ENCODE measurements around the gene LDLRAP1.
"Not testable (repeated sequence)": the region's sequence is repeated elsewhere in the genome, so short reads cannot be mapped to it uniquely, and the experiment has no call there.

LDLRAP1 gene

GRCh38 chr1:25543425-25544242, at the start of gene LDLRAP1:
TSS of gene LDLRAP1 (plus strand) at chr1:25543606. CDS start at chr1:25543699, 93 bp downstream.
- DNase-seq (ENCODE audit: low read depth, low spot score): no peak

- DNase-seq (ENCODE audit: low read depth, low spot score): no peak
Observed at GRCh38 chr1:25494952-25495351, 48.5 kb upstream of the LDLRAP1 start.

- DNase-seq (ENCODE audit: low read depth, low spot score): no peak
Observed at GRCh38 chr1:25500694-25501093, 42.7 kb upstream of the LDLRAP1 start.

- no peak for DNase-seq (ENCODE audit: low read depth, low spot score)
Observed at GRCh38 chr1:25501235-25502058, 42.0 kb upstream of the LDLRAP1 start.

GRCh38 chr1:25502957-25503356, 40.4 kb upstream of the LDLRAP1 start:
- no peak for DNase-seq (ENCODE audit: low read depth, low spot score)

- no peak for DNase-seq (ENCODE audit: low read depth, low spot score)
Observed at GRCh38 chr1:25503551-25504426, 39.6 kb upstream of the LDLRAP1 start.

GRCh38 chr1:25504706-25505595, 38.5 kb upstream of the LDLRAP1 start:
- no peak for DNase-seq (ENCODE audit: low read depth, low spot score)

- no peak for DNase-seq (ENCODE audit: low read depth, low spot score)
Observed at GRCh38 chr1:25505656-25506385, 37.6 kb upstream of the LDLRAP1 start.

- not testable (repeated sequence) for DNase-seq (ENCODE audit: low read depth, low spot score)
Observed at GRCh38 chr1:25506566-25507463, 36.6 kb upstream of the LDLRAP1 start.

- DNase-seq (ENCODE audit: low read depth, low spot score): no peak
Observed at GRCh38 chr1:25513666-25514065, 29.7 kb upstream of the LDLRAP1 start.

GRCh38 chr1:25515033-25515432, 28.4 kb upstream of the LDLRAP1 start:
- DNase-seq (ENCODE audit: low read depth, low spot score): no peak

- DNase-seq (ENCODE audit: low read depth, low spot score): no peak
Observed at GRCh38 chr1:25516686-25517085, 26.7 kb upstream of the LDLRAP1 start.

- DNase-seq (ENCODE audit: low read depth, low spot score): no peak
Observed at GRCh38 chr1:25517476-25518394, 25.7 kb upstream of the LDLRAP1 start.

GRCh38 chr1:25519624-25520023, 23.8 kb upstream of the LDLRAP1 start:
- no peak for DNase-seq (ENCODE audit: low read depth, low spot score)

- no peak for DNase-seq (ENCODE audit: low read depth, low spot score)
Observed at GRCh38 chr1:25520446-25521061, 22.9 kb upstream of the LDLRAP1 start.

GRCh38 chr1:25522031-25522655, 21.3 kb upstream of the LDLRAP1 start:
- DNase-seq (ENCODE audit: low read depth, low spot score): no peak

- no peak for DNase-seq (ENCODE audit: low read depth, low spot score)
Observed at GRCh38 chr1:25523542-25523941, 19.9 kb upstream of the LDLRAP1 start.
